Mesenchymal stem cell (in vitro differentiated cells and primary cell): ENCODE results near the gene SMARCD2.
"Not testable (repeated sequence)": the region's sequence is repeated elsewhere in the genome, so short reads cannot be mapped to it uniquely, and the experiment has no call there.

ENCODE experiments used
- DNase-seq: peaks from one replicate; pipeline ENCODE4 v3.0.0-alpha.2; 2013
- H2AFZ ChIP-seq: one replicate; pipeline ENCODE4 v1.6.1; 2013; ENCODE audit warnings: low read depth, mild to moderate bottlenecking, control low read depth, inconsistent platforms, low read length, moderate library complexity
- H2AK5ac ChIP-seq: 2 replicates; pipeline ENCODE4 v1.6.1; 2013; ENCODE audit warnings: low read length, moderate library complexity, mild to moderate bottlenecking, inconsistent platforms; ENCODE audit not compliant: severe bottlenecking
- H2BK120ac ChIP-seq: one replicate; pipeline ENCODE4 v1.6.1; 2013; ENCODE audit warnings: low read depth, mild to moderate bottlenecking, inconsistent platforms, low read length, moderate library complexity
- H2BK12ac ChIP-seq, 2 experiments: one replicate each; pipeline ENCODE4 v1.6.1; 2013; ENCODE audit warnings: inconsistent platforms in 2 of 2, low read length in 2 of 2, mild to moderate bottlenecking in 2 of 2, moderate library complexity in 2 of 2, control low read depth in 1 of 2
- H2BK15ac ChIP-seq: one replicate; pipeline ENCODE4 v1.6.1; 2013; ENCODE audit warnings: mild to moderate bottlenecking, low read depth, inconsistent platforms; ENCODE audit not compliant: poor library complexity, severe bottlenecking
- H2BK5ac ChIP-seq: 2 replicates; pipeline ENCODE4 v1.6.1; 2013; ENCODE audit warnings: low read depth, mild to moderate bottlenecking, low read length, control low read depth, inconsistent platforms; ENCODE audit not compliant: poor library complexity, severe bottlenecking
- H3K14ac ChIP-seq, 2 experiments: one replicate each; pipeline ENCODE4 v1.6.1; 2013; ENCODE audit warnings: inconsistent platforms in 2 of 2, low read length in 2 of 2, control low read depth in 1 of 2, mild to moderate bottlenecking in 1 of 2, moderate library complexity in 1 of 2
- H3K18ac ChIP-seq, 2 experiments: one replicate each; pipeline ENCODE4 v1.6.1; 2013; ENCODE audit warnings: inconsistent platforms in 2 of 2, low read length in 2 of 2, control low read depth in 1 of 2, low read depth in 1 of 2, mild to moderate bottlenecking in 1 of 2
- H3K23ac ChIP-seq, 2 experiments: one replicate each; pipeline ENCODE4 v1.6.1; 2013; ENCODE audit warnings: inconsistent platforms in 2 of 2, low read length in 2 of 2, mild to moderate bottlenecking in 2 of 2, moderate library complexity in 2 of 2, control low read depth in 1 of 2
- H3K27ac ChIP-seq: 2 replicates; pipeline ENCODE4 v1.5.1; 2013; ENCODE audit warnings: mild to moderate bottlenecking, moderate library complexity, low read length, control low read depth, inconsistent platforms; ENCODE audit not compliant: poor library complexity, severe bottlenecking
- H3K27me3 ChIP-seq, 2 experiments: 2 replicates each; pipeline versions ENCODE4 v1.6.1 to v1.7.0; 2013; ENCODE audit warnings: low read length in 2 of 2, mild to moderate bottlenecking in 2 of 2, moderate library complexity in 2 of 2, control low read depth in 1 of 2, inconsistent platforms in 1 of 2; ENCODE audit not compliant: control insufficient read depth in 1 of 2, insufficient read depth in 1 of 2
- H3K36me3 ChIP-seq, 2 experiments: 2 replicates each; pipeline versions ENCODE4 v1.6.1 to v1.7.0; 2013; ENCODE audit warnings: low read length in 2 of 2, control low read depth in 1 of 2, inconsistent platforms in 1 of 2, low read depth in 1 of 2, mild to moderate bottlenecking in 1 of 2; ENCODE audit not compliant: insufficient read depth in 2 of 2, control insufficient read depth in 1 of 2
- H3K4ac ChIP-seq, 2 experiments: one replicate each; pipeline ENCODE4 v1.6.1; 2013; ENCODE audit warnings: inconsistent platforms in 2 of 2, low read length in 2 of 2, mild to moderate bottlenecking in 2 of 2, moderate library complexity in 2 of 2, control low read depth in 1 of 2, low read depth in 1 of 2
- H3K4me1 ChIP-seq: 2 replicates; pipeline ENCODE4 v1.6.1; 2013; ENCODE audit warnings: low read depth, low read length, control low read depth; ENCODE audit not compliant: control insufficient read depth, insufficient read depth
- H3K4me2 ChIP-seq: 2 replicates; pipeline ENCODE4 v1.6.1; 2013; ENCODE audit warnings: low read length, mild to moderate bottlenecking, inconsistent platforms; ENCODE audit not compliant: poor library complexity, severe bottlenecking
- H3K4me3 ChIP-seq, 2 experiments: 2 replicates each; pipeline versions ENCODE4 v1.5.1 to v1.7.0; 2013; ENCODE audit warnings: low read length in 2 of 2, mild to moderate bottlenecking in 2 of 2, control low read depth in 1 of 2, low read depth in 1 of 2; ENCODE audit not compliant: insufficient read depth in 1 of 2
- H3K79me1 ChIP-seq: replicated peaks from 2 replicates; pipeline ENCODE4 v1.6.1; 2013; ENCODE audit warnings: mild to moderate bottlenecking, control low read depth, low read length, inconsistent platforms; ENCODE audit not compliant: poor library complexity, severe bottlenecking
- H3K9ac ChIP-seq: 2 replicates; pipeline ENCODE4 v1.7.0; 2013; ENCODE audit warnings: mild to moderate bottlenecking, low read length, moderate library complexity
- H3K9me3 ChIP-seq: 2 replicates; pipeline ENCODE4 v1.7.0; 2013; ENCODE audit warnings: mild to moderate bottlenecking, low read length; ENCODE audit not compliant: control insufficient read depth
- H4K8ac ChIP-seq: one replicate; pipeline ENCODE4 v1.6.1; 2013; ENCODE audit warnings: inconsistent platforms, mild to moderate bottlenecking, low read length, moderate library complexity
- H4K91ac ChIP-seq: one replicate; pipeline ENCODE4 v1.6.1; 2013; ENCODE audit warnings: mild to moderate bottlenecking, low read length, inconsistent platforms
- WGBS: methylation state at CpG from one replicate; pipeline ENCODE4 v1.1.7; 2013; ENCODE audit warnings: mixed read lengths; 5-methylcytosine and 5-hydroxymethylcytosine counted together

Gene SMARCD2

GRCh38 chr17:63870292-63870665, 27.8 kb upstream of the SMARCD2 start:
- not testable (repeated sequence) for H3K4me3 ChIP-seq, H3K9me3 ChIP-seq, H3K4me2 ChIP-seq, H4K8ac ChIP-seq, H3K4me1 ChIP-seq, H3K36me3 ChIP-seq, H3K27ac ChIP-seq, H3K4ac ChIP-seq, H3K79me1 ChIP-seq, H3K27me3 ChIP-seq, H3K23ac ChIP-seq, H2AK5ac ChIP-seq, H2BK15ac ChIP-seq, DNase-seq, H2BK5ac ChIP-seq, H3K18ac ChIP-seq, H4K91ac ChIP-seq, H2BK12ac ChIP-seq, H3K9ac ChIP-seq, H3K14ac ChIP-seq, H2BK120ac ChIP-seq, H2AFZ ChIP-seq
- WGBS = 100% methylated on average over 2 of the region's 4 CpGs

GRCh38 chr17:63869491-63870291, 27.2 kb upstream of the SMARCD2 start:
- not testable (repeated sequence) for H3K9me3 ChIP-seq, H3K18ac ChIP-seq, H2BK5ac ChIP-seq, H2BK15ac ChIP-seq, H4K8ac ChIP-seq, H3K4me3 ChIP-seq, H2AFZ ChIP-seq, H2BK120ac ChIP-seq, H3K27ac ChIP-seq, H2AK5ac ChIP-seq, H3K4me2 ChIP-seq, H3K27me3 ChIP-seq, H3K23ac ChIP-seq, H2BK12ac ChIP-seq, H3K4ac ChIP-seq, H3K9ac ChIP-seq, H3K4me1 ChIP-seq, H3K14ac ChIP-seq, H4K91ac ChIP-seq, H3K36me3 ChIP-seq, DNase-seq, H3K79me1 ChIP-seq
- WGBS = 25% methylated on average over 5 of the region's 9 CpGs

DNA sequence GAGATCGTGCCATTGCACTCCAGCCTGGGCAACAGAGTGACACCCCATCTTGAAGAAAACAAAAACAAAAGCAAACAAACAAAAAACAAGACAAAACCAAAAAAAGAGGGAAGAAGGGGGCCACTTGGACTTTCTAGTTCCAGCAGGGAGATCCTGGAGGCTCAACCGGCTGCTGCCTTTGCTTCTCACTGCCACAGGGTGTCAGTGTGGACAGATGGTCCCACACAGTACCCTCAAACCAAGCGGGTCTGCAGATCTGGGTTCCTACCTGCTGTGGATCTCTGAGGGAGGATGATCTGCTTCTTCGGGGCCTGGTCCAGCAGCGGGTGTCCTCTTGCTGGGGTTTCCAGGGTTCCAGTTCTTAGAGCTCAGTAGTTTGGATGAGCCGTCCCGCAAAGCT, 24.1 kb upstream of the SMARCD2 start:
- not testable (repeated sequence) for H4K8ac ChIP-seq, H3K18ac ChIP-seq, H3K23ac ChIP-seq, H3K4me3 ChIP-seq, H2BK120ac ChIP-seq, H2BK12ac ChIP-seq, H3K4ac ChIP-seq, H3K36me3 ChIP-seq, H3K4me1 ChIP-seq, H2AFZ ChIP-seq, H3K9ac ChIP-seq, H2AK5ac ChIP-seq, DNase-seq, H3K14ac ChIP-seq, H3K4me2 ChIP-seq, H2BK15ac ChIP-seq, H3K9me3 ChIP-seq, H3K79me1 ChIP-seq, H2BK5ac ChIP-seq, H3K27me3 ChIP-seq, H3K27ac ChIP-seq
- H4K91ac ChIP-seq = peak overlapping the region; percentile 80
- 72% methylated on average over 4 of the region's 7 CpGs for WGBS

- no peak overlapping the region for H3K27ac ChIP-seq
- H3K36me3 ChIP-seq = no peaks in the 10 kb centered on the region
- no peaks in the 10 kb centered on the region for H3K4me1 ChIP-seq
- no peak overlapping the region for H2BK15ac ChIP-seq
- H2BK5ac ChIP-seq = no peak overlapping the region
- no peaks in the 10 kb centered on the region for H3K9me3 ChIP-seq
- no peak overlapping the region for H3K23ac ChIP-seq
- no peak overlapping the region for H3K14ac ChIP-seq
- no peak overlapping the region for H3K9ac ChIP-seq
- 77% methylated on average over 3 of the region's 3 CpGs for WGBS
- no peak overlapping the region for H4K8ac ChIP-seq
- H3K79me1 ChIP-seq = no peaks in the 10 kb centered on the region
- H2AK5ac ChIP-seq = no peak overlapping the region
- H3K4me3 ChIP-seq = no peak overlapping the region
- no peak for DNase-seq
- H2BK120ac ChIP-seq = no peak overlapping the region
- H3K4ac ChIP-seq = no peak overlapping the region
- H3K18ac ChIP-seq = no peak overlapping the region
- H2AFZ ChIP-seq = no peak overlapping the region
- H2BK12ac ChIP-seq = no peak overlapping the region
- peaks cover 26 to 37% of the 10 kb centered on the region in 2 experiments for H3K27me3 ChIP-seq
- no peak overlapping the region for H3K4me2 ChIP-seq
- H4K91ac ChIP-seq = no peak overlapping the region
These were observed 16.8 kb upstream of the SMARCD2 start for GRCh38 chr17:63859257-63859656.
